ENCODE data around the gene UNK.
A peak's percentile ranks its signal among the peaks of the same experiment; 100 is the strongest.

The UNK gene

DNA sequence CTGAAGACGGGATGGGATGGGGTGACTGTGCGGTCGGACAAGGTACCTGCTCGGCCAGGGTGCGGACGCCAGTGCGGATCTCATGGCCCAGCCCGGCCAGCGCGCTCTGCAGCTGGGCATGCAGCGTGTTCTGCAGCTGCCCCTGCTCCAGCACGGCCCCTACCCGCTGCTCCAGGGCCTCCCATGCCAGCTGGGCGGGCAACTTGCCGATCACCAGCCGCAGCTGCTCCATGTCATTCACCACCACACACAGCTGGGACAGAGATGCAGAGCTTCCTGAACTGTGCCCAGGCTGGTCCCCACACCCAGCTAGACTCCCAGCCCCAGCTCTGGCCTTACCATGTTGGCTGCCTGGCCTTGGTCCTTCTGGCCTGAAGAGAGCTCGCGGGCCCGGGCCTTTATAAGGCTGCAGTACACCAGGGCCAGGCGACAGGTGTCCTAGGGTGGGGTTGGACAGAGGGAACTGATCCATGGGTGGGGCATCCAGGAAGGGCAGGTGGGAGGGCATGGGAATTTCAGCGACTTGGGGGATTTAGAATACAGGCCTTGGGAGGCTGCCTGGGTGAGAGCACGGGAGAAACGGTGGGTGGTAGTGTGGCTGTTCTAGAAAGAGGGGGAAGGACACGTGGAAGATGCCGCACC, 49.8 kb downstream of the UNK start:
- no peak for DNase-seq (ENCODE audit: low read depth in 2 of 2)

DNA sequence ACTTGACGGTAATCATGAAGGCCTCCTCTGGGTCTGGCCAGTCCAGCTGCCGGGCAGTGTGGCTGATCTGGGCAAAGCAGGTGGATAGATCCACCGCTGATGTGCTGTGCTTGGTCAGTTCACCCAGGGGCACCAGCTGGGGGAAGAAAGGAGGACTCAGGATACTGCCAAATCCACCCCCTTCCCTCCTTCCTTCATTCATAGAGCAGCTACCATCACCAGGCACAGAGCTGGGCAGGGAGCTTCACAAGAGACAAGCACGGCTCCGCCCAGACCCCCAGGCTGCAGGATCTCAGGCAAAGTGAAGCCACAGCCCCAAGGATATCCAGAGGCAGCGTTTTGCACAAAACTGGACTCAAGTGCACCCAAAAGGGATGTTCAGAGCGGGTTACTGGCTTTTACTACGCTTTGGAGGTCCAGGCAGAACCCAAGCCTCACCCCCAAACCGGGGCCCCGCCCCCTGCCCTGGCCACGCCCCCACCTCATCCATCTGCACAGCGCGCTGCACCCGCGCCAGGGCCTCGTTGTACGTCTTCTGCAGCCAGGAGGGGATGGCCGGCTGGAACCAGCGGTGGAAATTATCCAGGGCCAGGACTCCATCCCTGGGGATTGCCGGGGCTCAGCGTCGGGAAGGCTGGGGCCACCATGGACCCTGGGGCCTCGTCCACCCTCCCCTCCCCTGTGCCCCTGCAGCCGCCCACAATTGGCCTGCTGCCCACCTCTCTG, 50.5 kb downstream of the UNK start:
- DNase-seq (ENCODE audit: low read depth in 2 of 2): no peak

DNA sequence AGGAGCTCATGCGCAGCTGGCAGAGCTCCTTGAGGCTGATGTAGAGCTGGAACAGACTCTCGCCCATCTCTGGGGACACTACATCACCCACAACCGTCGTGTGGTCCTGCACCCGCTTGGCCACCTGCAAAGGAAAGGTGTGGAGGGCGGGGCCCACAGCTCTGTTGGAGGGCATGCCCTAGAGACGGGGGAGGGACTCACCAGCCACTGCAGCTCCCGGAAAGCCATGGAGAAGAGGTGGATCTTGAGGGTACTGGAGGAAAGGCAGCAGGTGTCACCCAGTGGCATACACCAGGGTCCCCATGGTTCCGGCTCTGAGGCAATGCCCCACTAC, 51.0 kb downstream of the UNK start:
- no peak for DNase-seq (ENCODE audit: low read depth in 2 of 2)

DNA sequence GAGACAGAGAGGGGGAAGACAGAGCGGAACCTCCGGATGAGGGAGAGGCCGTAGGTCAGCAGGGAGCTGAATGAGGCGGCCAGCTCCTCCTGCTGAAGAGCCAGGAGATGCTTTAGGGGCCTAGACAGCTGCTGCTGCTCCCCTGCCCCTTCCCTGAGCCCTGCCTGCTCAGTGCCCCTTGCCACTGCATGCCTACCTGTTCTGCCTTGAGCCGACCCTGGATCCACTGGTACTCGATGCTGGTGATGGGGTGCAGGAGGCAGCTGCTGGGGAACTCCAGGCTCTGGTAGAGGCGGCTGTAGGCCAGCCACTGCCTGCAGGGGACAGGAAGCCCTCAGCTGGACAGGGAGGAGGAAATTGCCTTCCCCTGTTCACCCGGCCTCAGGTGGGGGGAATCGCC, 52.0 kb downstream of the UNK start:
- DNase-seq (ENCODE audit: low read depth in 2 of 2): no peak

DNA sequence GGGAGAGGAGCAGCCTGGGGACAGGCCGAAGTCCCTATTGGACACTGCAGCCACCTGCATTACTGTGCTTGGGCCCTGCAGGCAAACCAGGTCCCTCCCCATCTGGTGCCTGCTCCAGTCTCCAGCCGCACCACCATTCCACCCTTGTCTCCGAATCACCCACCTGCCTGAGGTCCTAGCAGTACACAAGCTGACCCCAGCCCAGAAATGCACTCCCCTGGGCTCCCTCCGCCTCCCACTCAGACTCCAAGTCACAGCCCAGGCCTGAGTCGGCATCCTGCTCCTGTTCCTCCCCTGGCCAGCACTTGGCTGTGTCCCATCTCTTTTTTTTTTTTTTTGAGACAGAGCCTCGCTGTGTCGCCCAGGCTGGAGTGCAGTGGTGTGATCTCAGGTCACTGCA, 53.3 kb downstream of the UNK start:
- no peak for DNase-seq (ENCODE audit: low read depth in 2 of 2)

DNA sequence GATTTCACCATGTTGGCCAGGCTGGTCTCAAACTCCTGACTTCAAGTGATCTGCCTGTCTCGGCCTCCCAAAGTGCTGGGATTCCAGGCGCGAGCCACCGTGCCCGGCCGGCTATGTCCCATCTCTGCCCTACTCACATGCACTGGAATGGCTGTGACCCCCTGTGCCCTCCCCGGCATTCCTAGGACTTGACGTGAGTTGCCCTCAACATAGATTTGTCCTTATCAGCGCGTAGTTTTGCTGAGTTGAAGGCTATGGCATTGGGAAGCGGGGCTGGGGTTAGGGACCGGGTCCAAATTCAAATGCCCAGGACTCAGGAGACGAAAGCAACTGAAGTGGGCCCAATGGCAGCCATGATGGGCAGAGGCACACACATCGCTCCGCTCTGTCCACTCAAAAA, 53.8 kb downstream of the UNK start:
- no peak for DNase-seq (ENCODE audit: low read depth in 2 of 2)

DNA sequence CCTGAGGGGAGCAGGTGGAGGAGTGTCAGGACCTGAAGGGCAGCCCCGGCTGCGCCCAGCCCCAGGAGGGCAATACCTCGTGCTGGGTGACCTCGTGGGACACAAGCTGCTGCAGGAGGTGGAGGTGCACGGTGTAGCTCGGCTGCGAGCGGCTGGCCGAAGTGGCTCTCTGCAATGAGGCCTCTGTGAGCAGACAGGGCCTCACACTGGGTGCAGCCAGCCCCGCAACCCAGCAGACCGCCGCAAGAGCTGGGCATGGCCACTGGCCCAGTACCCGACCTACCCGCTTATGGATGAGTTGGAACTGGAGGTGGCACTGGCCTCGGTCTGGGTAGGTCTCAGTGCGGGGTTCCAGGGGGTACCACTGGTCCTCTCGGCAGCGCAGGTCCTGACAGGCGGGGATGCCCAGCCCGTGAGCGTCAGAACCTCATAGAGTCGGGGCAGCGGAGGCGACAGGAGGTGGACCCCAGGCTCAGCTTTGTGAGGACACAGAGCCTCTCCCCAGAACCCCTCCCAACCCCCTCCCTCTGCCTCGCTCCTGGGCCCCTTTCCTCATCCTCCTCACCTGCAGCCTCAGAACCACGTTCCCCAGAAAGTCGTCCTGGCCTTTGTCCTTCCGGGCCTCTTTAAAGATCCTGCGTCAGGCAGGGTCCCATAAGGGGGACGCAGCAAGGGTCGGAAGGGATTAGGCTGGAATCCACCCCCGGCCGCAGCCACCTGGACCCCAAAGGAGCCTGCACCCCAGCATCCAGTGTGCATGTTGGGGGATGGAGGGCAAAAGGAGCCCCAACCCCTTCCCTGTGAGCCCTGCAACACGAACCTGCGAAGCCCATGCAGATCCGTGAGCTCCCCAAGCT, 55.6 kb downstream of the UNK start:
- DNase-seq (ENCODE audit: low read depth in 2 of 2): no peak

DNA sequence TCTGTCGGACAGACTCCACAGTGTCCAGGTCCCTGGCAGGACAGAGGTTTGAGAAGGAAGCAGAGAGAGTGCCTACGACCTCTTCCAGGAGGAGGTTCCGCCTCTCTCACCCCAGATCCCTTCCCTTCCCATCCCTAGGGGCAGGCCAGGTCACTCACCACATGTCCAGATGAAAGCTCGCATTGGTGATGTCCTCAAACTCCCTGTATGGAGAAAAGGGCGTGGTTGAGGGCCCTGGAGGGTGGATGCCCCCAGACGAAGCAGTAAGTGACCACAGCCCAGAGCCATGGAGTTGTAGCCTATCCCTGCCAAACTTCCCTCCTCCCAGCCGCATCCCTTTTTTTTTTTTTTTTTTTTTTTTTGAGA, 56.2 kb downstream of the UNK start:
- DNase-seq (ENCODE audit: low read depth in 2 of 2): no peak

DNA sequence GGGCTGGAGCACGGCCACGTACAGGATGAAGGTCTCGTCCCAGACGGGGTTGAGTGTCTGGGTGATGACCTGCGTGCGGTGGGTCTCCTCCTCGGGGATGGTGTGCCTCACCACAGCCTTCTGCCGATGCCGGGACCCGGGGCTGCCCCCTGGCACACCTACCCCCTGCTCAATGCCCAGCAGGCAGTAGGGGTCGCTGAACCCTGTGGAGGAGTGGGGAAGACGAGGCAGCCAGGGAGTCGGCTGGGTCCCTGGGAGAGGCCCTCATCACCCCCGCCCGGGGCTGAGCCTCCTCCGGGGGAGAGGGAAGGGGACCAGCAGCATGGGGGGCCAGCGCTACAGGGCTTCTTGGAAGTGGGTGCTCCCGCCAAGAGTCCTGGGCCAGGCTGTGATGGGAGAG, 57.8 kb downstream of the UNK start:
- DNase-seq (ENCODE audit: low read depth in 2 of 2): no peak

DNA sequence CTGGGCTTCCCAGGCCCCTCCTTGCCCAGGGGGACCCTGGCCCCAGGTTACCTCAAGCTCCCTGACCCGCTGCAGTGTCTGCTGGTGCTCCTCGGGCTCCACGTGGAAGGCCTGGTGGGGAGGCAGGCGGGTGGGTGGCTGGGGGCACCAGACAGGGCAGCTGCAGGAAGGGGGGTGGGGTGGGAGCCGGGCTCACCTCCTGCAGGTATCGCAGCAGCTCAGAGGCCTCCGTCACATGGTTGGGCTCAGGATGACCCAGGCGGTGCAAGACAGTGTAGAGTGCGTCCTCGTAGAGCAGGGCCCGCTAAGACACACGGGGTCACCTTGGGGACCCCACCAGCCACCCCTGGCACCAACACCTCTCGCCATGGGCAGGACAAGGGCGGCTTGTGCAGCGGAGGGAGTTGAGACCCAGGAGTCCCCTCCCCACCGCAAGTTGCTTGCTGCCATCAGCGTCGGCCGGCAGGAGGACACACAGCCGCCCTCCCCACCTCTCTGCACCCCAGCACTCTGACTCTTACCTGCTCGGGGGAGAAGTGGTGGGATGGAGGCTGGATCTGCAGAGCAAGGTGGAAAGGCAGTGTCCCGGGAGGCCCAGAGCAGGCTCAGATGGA, 58.5 kb downstream of the UNK start:
- no peak for DNase-seq (ENCODE audit: low read depth in 2 of 2)

DNA sequence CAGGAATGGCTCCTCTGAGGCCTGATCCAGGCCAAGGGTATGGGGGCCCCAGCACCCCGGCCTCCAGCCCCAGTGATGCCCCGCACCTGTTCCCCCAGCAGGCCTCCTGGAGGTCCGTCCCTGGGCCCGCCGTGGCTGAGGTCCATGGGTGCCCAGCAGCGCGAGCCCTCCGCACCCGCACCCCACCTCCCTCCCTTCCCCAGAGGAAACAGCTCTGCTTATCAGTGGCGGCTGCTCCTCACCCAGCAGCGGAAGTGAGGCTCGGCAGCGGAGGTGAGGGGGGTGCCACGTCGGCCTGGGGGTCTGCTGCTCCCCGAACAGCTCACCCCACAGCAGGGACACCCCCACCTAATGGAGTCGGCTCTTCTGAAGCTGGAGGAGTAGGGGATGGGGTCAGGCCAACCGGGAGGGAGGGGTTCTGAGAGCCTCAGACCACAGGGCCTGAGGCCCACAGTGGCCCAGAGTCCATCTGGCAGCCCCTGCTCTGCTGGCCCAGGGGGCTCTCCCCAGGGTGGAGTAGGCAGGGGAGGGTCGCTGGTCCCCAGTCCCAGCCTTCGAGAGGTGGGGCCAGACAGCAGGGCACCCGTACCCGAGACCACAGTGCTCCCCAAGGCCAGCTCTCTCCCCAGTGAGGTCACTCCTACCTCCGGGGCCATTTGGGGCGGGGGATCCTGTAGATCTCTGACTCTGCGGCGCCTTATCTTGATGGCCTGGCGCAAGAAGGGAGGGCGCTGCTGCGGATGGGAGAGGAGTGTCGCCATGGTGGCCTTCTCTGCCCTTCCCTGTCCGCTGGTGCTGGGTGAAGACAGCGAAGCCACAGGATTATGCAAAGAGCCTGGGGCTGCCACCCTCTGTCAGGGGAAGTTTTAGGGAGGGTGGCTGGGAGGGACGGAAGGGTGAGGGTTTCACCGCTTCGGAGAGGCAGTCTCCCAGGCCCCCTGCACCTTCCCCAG, 59.2 kb downstream of the UNK start, which contains the start of gene UNC13D:
Gene UNC13D (minus strand): TSS at position 828 of the 953 bp plus-strand sequence. CDS start 67 bp downstream, at position 761.
- DNase-seq (ENCODE audit: low read depth in 2 of 2): peak in 1 of 2 donors; percentile 55

DNA sequence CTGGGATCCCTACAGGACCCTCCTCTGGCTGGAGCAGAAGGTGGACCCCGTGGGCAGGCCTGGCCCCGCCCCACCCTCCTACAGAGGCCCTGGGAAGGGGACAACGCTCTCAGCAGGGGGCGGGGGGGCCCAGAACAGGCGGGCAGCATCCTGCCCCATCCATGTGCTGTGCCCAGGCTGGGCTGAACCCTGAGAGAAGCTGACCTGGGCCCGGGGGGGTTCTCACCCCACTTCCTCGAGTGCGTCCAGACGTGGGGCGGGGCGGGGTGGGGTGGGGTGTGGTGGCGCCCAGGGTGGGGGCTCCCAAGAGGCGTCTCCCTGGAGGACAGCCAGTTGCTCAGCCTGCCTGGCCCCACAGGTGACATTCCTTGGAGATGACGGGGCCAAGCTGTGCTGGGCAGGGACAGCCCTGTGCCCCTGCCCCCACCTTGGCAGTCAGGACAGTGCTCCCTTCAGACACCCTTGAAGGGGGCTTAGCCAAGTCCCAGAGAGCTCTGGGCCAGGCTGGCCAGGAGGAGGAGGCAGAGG, 60.0 kb downstream of the UNK start:
- DNase-seq (ENCODE audit: low read depth in 2 of 2): no peak

DNA sequence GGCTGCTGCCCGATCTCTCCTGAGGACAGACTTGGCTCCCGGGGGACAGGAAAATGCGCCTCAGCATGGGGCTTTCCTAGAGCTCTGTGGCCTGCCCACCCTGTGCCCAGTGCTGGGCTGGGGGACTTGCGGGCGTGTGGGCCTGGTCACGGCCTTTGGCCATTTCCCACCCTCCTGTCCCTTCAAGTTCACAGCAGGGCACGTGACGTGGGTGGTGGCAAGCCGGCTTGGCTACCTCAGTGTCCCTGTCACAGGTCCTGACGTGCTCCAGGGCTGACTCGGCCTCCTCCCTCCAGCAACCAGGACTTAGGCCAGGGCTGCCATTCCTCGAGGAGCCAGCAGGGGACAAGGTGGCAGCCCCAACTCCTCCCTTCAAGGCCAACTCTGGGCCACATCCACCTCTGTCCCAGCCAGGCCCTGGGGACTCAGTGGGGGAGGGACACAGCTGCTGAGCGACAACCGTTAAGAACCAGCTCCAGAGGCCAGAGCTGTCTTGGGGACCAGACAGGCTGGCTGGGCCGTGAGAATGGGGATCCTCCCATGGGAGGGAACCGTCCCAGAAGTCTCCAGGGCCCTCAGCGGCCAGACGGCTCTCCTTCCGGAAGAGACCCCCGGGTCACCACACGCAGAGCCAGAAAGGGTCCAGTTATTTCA, 60.6 kb downstream of the UNK start:
- DNase-seq (ENCODE audit: low read depth in 2 of 2): no peak

DNA sequence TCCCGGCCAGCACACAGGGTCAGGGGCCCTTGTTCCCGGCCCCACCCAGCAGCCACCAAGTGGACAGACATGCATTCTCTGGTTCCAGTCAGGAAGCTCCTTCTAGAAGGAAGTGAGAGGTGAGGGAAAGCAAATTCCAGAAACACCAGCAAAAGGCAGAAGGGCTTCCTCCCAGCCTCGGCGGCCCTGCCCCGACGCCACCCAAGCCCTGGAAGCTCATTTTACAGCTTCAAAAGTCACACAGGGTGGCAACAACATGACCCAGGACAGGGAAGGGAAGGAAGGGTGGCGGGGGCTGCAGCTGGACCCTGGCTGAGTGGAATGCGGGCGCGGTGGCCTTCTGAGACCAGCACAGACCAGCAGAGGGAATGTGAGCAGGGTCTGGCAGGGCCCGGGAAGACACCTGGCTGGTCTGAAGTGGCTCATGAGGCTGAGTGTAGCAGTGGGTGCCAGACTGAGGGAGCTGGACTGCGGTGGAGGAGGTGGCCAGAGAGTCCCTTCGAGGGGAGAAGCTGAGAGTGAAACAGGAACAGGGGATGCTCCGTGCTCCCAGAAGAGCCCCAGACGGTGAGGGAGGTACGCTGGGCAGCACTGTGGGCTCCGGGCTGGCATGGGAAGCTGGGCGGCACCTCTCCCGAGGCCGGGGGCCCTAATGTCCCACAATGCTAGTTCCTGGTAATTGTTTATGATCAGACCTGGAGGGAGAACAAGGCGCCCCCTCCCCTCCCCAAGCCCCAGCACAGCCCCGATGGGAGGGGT, 61.5 kb downstream of the UNK start:
- DNase-seq (ENCODE audit: low read depth in 2 of 2): no peak

DNA sequence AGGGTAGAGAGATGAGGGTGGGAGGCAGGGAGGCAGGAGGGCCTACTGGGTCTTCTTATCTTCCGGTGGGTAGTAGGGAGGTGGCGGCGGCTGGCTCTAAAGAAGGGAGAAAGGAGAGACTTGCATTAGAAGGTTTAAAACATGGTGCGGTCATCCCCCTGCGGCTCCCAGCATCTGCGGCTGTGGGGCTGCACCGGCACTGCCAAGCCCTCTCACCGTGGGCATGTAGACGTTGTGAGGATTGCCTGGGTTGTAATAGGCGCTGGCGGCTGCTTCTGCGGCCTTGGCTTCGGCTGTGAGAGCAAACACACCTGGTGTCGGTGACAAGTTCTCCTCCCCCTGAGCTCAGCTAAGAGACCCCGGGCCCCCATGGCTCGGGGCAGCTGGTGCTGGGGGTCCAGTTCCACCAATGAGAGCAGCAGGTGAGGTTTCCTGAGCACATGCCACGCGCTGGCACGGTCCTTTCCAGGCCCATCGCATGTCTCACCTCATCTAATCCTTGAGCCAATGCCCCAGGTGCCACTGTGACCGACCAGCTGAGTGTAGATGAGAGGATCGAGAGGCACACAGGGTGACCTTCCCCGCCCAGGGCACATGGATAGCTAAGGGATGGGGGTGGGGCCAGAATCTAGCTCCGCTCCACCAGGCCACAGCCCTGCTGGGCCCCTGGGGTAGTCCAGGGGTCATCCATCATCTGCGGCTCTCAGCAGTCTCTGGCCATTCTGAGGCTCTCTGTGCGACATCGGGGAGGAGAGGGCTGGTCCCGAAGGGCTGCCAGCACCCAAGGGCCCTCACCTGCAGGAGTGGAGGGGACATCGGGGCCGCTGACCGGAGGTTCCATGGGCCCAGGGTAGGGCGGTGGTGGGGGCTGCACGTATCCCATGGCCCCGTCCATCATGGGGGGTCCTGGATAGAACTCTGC, 62.3 kb downstream of the UNK start:
- no peak for DNase-seq (ENCODE audit: low read depth in 2 of 2)

DNA sequence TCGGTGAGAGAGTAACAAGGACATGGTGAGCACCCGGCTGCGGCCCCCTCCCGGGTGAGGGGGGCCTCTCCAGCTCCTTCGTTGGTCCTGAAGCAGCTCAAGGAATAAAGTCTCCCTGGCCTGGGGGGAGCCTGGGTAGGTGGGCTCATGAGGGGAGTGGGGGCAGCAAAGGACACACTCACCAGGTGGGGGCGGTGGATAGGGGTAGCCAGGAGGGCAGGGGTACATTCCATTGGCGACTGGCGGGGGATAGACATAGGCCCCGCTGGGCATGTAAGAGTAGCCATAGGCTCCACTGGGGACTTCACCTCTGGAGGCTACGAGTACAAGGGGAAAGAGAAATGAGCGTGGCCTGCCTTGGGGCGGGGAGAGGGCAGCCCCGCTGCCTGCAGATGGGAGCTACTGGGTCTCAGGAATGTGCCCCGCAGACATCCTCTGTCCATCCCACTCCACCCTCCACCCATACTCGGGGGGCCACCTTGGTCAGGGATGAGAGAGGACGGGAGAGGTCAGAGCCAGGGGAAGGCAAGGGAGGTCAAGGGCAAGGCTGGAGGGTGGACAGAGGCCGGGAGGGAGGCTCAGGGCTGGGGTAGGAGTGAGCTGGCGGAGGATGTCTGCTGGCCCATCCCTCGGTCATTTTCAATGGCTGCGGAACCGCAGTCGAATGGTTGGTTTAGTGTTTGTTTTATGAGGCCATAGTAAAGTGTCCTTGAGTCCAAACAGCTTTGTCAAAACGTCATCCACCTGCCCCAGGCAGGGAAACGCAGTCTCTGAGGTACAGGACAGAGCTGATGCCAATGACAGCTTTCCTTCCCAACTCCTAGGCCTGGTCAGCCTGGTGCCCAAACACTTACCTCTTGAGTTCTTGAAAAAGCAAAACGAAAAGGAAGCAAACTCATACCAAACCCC, 63.3 kb downstream of the UNK start:
- no peak for DNase-seq (ENCODE audit: low read depth in 2 of 2)

DNA sequence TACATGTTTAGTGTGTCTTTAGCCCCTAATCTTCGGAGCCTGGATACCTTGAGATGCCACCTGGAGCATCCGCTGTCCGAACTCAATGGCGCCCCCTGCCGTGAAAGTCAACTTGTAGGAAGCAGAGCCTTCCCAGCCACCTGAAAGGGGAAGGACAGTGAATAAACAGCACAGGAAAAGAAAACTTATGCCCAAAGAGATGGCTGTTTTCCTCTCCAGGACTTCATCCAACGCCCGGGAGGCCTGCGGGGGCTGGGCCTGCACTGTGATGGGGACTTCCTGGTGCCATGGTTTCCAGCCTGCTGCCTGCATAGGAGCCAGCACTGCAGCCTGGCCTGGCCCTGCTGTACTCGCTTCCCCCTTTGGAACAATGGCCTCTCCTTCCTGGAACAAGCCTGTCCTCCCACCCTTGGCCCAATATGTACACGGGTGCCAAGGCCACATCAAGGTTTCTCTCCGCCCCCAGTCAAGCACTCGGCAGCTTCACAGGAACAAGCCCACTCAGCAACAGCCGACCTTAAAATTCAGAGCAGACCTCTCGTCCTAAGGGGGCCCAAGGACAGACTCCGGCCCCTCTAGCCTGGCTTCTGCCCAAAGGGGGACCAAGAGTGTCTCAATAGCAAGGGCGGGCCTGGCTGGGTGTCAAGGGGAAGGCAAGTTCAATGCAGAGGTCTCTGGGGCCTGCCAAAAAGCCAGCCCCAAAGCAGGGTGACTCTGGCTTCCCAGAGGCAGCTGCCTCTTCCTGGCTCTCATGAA, 64.1 kb downstream of the UNK start:
- DNase-seq (ENCODE audit: low read depth in 2 of 2): peak; percentile 57 to 62

All from stimulated activated CD8-positive, alpha-beta memory T cell treated with anti-CD3 and anti-CD28 coated beads, Interleukin-7, amount 100 ng/mL, for 4 hours (primary cell).